ENCODE data around the gene OR2A25. TPM values are rescaled to one million over a fixed set of nuclear protein-coding genes. Genes with fewer than 3 reads are reported as not detected.

OR2A25 gene
- total RNA-seq, 1 experiment from 2014 or later: 0.13 TPM

GRCh38 chr7:144118341-144118740 is 48.7 kb downstream of the OR2A25 start:
- Histone ChIP-seq H3K14ac (ENCODE audit: insufficient read depth, low read length) (no peak overlapping the region), H3K9ac (ENCODE audit: extremely low read depth, insufficient read length, low read length) (no peak overlapping the region), H2BK15ac (ENCODE audit: low read depth, low read length) (no peak overlapping the region), H3K23me2 (ENCODE audit: insufficient read length, low read depth, low read length, poor library complexity, severe bottlenecking) (no peaks in the 10 kb centered on the region), H2BK5ac (ENCODE audit: insufficient read length, low read length) (no peak overlapping the region), H2BK20ac (ENCODE audit: low read depth, low read length, poor library complexity, severe bottlenecking) (no peak overlapping the region), H3K23ac (ENCODE audit: insufficient read length, low read depth, low read length) (no peak overlapping the region), H3K79me2 (ENCODE audit: insufficient read depth, low read length) (no peaks in the 10 kb centered on the region), H3K27me3 (ENCODE audit: insufficient read depth, low read length) (no peaks in the 10 kb centered on the region), H2AFZ (ENCODE audit: low read length) (no peak overlapping the region), H3K4ac (ENCODE audit: low read depth, low read length) (no peak overlapping the region), H3K79me1 (ENCODE audit: insufficient read depth, low read depth, low read length, poor library complexity, severe bottlenecking) (no peaks in the 10 kb centered on the region), H4K8ac (replicated peaks; ENCODE audit: insufficient read length, low read depth, low read length) (no peak overlapping the region), H2AK5ac (ENCODE audit: insufficient read length, low read length) (no peak overlapping the region), H3K18ac (ENCODE audit: insufficient read length, low read depth, low read length) (no peak overlapping the region), H3K4me2 (ENCODE audit: insufficient read depth, insufficient read length, low read length) (no peak overlapping the region), H3K27ac (ENCODE audit: insufficient read length, low read depth, low read length) (no peak overlapping the region), H3K56ac (ENCODE audit: insufficient read length, low read depth, low read length) (no peak overlapping the region), H3K9me3 (ENCODE audit: control insufficient read depth, low read depth, low read length) (no peaks in the 10 kb centered on the region), H2BK12ac (ENCODE audit: insufficient read length, low read depth, low read length) (no peak overlapping the region), H3T11ph (ENCODE audit: low read length) (no peak overlapping the region), H4K20me1 (ENCODE audit: control insufficient read depth, insufficient read depth, insufficient read length) (no peaks in the 10 kb centered on the region), H4K5ac (ENCODE audit: insufficient read length, low read depth, low read length) (no peak overlapping the region), H4K91ac (ENCODE audit: insufficient read length, low read depth, low read length) (no peak overlapping the region), H3K4me1 (ENCODE audit: insufficient read depth, low read length) (no peaks in the 10 kb centered on the region), H2BK120ac (ENCODE audit: low read depth, low read length, poor library complexity, severe bottlenecking) (no peak overlapping the region)
- Mint-ChIP-seq H3K4me1 (no peaks in the 10 kb centered on the region), H3K36me3 (ENCODE audit: insufficient read depth in 1 of 3, low read depth in 3 of 3) (no peaks in the 10 kb centered on the region), H3K4me3 (no peak overlapping the region), H3K9me3 (no peaks in the 10 kb centered on the region), H3K27ac (no peak overlapping the region; a peak in 1 of 7 replicates), H3K27me3 (ENCODE audit: low read depth) (peaks cover 2% of the 10 kb centered on the region; the same call in 1 of the 2 replicates)
- peak; percentile 26; the same call in 1 of the 3 replicates for TF ChIP-seq CTCF (conservative IDR thresholded peaks at IDR 0.05)
- no CpG with 5 or more reads among the region's 8 CpGs for WGBS (ENCODE audit: extremely low coverage, insufficient read length, low lambda C conversion rate)
- no peak for DNase-seq
